GM23338 (cell line): ENCODE results near the gene DRAM2. TPM values are rescaled to one million over a fixed set of nuclear protein-coding genes. Genes with fewer than 3 reads are reported as not detected.
"Not testable (repeated sequence)": the region's sequence is repeated elsewhere in the genome, so short reads cannot be mapped to it uniquely, and the experiment has no call there.

Experiments used
- ATAC-seq: fragments of 200-7000 bp; cut with Tn5 transposase; 3 replicates; pipeline ENCODE4 v1.9.1; 2020
- DNase-seq: peaks from one replicate; pipeline ENCODE4 v3.0.0-alpha.2; 2015; ENCODE audit warnings: low spot score
- H2AFZ ChIP-seq: fragments of 200-600 bp; sonication (generic); 2 replicates; pipeline ENCODE4 v1.8.0; 2016; ENCODE audit warnings: antibody characterized with exemption, mild to moderate bottlenecking, moderate library complexity
- H3F3A ChIP-seq: fragments of 200-600 bp; sonication (generic); replicated peaks from 2 replicates; pipeline ENCODE4 v1.8.0; 2017; ENCODE audit warnings: antibody characterized with exemption, mixed run types, low read depth
- H3K27ac ChIP-seq: fragments of 200-600 bp; sonication (generic); 2 replicates; pipeline ENCODE4 v1.6.1; 2016; ENCODE audit warnings: low read depth
- H3K27me3 ChIP-seq: fragments of 200-600 bp; sonication (generic); 2 replicates; pipeline ENCODE4 v1.8.0; 2016; ENCODE audit warnings: mild to moderate bottlenecking, mixed run types, moderate library complexity; ENCODE audit not compliant: insufficient read depth
- H3K36me3 ChIP-seq: fragments of 200-600 bp; sonication (generic); 2 replicates; pipeline ENCODE4 v1.8.0; 2016; ENCODE audit warnings: mild to moderate bottlenecking; ENCODE audit not compliant: insufficient read depth
- H3K4me1 ChIP-seq: fragments of 200-600 bp; sonication (generic); 2 replicates; pipeline ENCODE4 v1.8.0; 2016; ENCODE audit warnings: mild to moderate bottlenecking, moderate library complexity; ENCODE audit not compliant: insufficient read depth
- H3K4me2 ChIP-seq: fragments of 200-600 bp; sonication (generic); 2 replicates; pipeline ENCODE4 v1.7.1; 2017; ENCODE audit warnings: mixed run types
- H3K4me3 ChIP-seq: fragments of 200-600 bp; sonication (generic); 2 replicates; pipeline ENCODE4 v1.6.1; 2016; ENCODE audit warnings: mixed run types
- H3K79me2 ChIP-seq: fragments of 200-600 bp; sonication (generic); replicated peaks from 2 replicates; pipeline ENCODE4 v1.8.0; 2017; ENCODE audit warnings: mild to moderate bottlenecking; ENCODE audit not compliant: insufficient read depth
- H3K9me2 ChIP-seq: fragments of 200-600 bp; sonication (generic); 2 replicates; pipeline ENCODE4 v1.8.0; 2017; ENCODE audit not compliant: insufficient read depth
- H4K20me1 ChIP-seq: fragments of 200-600 bp; sonication (generic); replicated peaks from 2 replicates; pipeline ENCODE4 v1.8.0; 2017; ENCODE audit warnings: mild to moderate bottlenecking; ENCODE audit not compliant: insufficient read depth
- H3K27ac Mint-ChIP-seq: 2 replicates; pipeline ENCODE4 v1.8.0; 2020; ENCODE audit warnings: inconsistent platforms, mild to moderate bottlenecking, moderate library complexity, mixed read lengths
- H3K27me3 Mint-ChIP-seq: 3 replicates; pipeline ENCODE4 v1.8.0; 2022; ENCODE audit warnings: low read depth, mild to moderate bottlenecking, moderate library complexity, mixed read lengths, inconsistent platforms; ENCODE audit not compliant: insufficient read depth, poor library complexity
- H3K36me3 Mint-ChIP-seq: 3 replicates; pipeline ENCODE4 v1.8.0; 2021; ENCODE audit warnings: low read depth, mild to moderate bottlenecking, inconsistent platforms, moderate library complexity, mixed read lengths
- H3K4me1 Mint-ChIP-seq: 3 replicates; pipeline ENCODE4 v1.8.0; 2020; ENCODE audit warnings: mild to moderate bottlenecking, inconsistent platforms, mixed read lengths
- H3K4me3 Mint-ChIP-seq: 3 replicates; pipeline ENCODE4 v1.8.0; 2021; ENCODE audit warnings: moderate library complexity, mild to moderate bottlenecking, inconsistent platforms, mixed read lengths
- H3K9me3 Mint-ChIP-seq: 3 replicates; pipeline ENCODE4 v1.8.0; 2020; ENCODE audit warnings: moderate library complexity, mild to moderate bottlenecking, inconsistent platforms, mixed read lengths
- ETS1 ChIP-seq: IDR thresholded peaks from 2 replicates; pipeline ENCODE4 v1.6.1; 2016; ENCODE audit warnings: antibody characterized with exemption
- EZH2 ChIP-seq: fragments of 200-600 bp; sonication (generic); IDR thresholded peaks from one replicate; pipeline ENCODE4 v1.8.0; 2017; ENCODE audit warnings: antibody characterized with exemption, mild to moderate bottlenecking, low read depth; ENCODE audit not compliant: unreplicated experiment
- STAT1 ChIP-seq: IDR thresholded peaks from one replicate; pipeline ENCODE4 v1.6.1; 2016; ENCODE audit warnings: antibody characterized with exemption; ENCODE audit not compliant: unreplicated experiment
- ZNF462 ChIP-seq: fragments of 250-450 bp; sonication (Bioruptor Pico); IDR thresholded peaks from 2 replicates; pipeline ENCODE4 v1.5.0; 2020; ENCODE audit warnings: mild to moderate bottlenecking, moderate library complexity
- polyA plus RNA-seq: library from polyadenylated mRNA; unstranded; fragments of >200 nt; fragmentation: Nextera tagmentation; extraction: Ambion mirVana; gene quantifications from 2 replicates; pipeline ENCODE4 v1.2.1, GENCODE V29; 2016
- total RNA-seq: library from RNA; depleted of rRNA; stranded (reverse); fragments of >200 nt; shearing (Covaris generic); gene quantifications from 2 replicates; pipeline ENCODE4 v1.2.3, GENCODE V29; 2014

The DRAM2 gene
- total and polyA plus RNA-seq, 2 experiments from 2014 or later: 22.9 to 45.9 TPM

DNA sequence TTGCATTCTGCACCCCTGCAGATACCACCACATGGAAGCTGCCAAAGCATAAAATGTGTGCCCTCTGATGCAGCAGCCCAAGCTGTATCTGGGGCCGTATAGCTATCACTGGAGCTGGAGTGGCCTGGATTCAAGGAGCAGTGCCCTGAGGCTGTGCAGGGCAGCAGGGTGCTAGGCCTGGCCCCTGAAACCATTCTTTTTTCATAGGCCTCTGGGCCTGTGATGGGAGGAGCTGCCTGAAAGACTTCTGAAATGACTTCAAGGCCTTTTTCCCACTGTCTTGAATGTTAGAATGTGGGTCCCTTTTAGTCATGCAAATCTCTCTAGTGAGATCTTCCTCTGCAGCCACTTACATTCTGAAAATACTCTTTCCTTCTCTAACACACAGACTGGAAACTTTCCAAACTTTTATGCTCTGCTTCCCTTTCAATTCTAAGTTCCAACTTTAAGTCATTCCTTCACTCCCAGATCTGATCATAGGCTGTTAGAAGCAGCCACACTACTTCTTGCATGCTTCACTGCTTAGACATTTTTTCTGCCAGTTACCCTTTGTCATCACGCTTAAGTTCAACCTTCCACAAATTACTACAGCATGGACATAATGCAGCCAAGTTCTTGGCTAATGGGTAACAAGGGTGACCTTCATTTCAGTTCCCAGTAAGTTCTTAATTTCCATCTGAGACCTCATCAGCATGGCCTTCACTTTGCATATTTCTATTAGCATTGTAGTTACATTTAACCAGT, 42.4 kb downstream of the DRAM2 start (continued):
- TF ChIP-seq ZNF462 (no peak), ETS1 (no peak), STAT1 (no peak), EZH2 (no peak)

DNA sequence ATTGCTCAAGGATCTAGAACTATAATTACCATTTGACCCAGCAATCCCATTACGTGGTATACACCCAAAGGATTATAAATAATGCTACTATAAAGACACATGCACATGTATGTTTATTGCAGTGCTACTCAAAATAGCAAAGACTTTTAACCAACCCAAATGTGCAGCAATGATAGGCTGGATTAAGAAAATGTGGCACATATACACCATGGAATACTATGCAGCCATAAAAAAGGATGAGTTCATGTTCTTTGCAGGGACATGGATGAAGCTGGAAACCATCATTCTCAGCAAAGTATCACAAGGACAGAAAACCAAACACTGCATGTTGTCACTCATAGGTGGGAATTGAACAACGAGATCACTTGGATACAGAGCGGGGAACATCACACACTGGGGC, 44.5 kb downstream of the DRAM2 start:
- not testable (repeated sequence) for H3K4me1 ChIP-seq, H3K4me3 ChIP-seq, DNase-seq, H3K4me3 Mint-ChIP-seq, H3K27ac ChIP-seq, H3K27ac Mint-ChIP-seq, H3K9me2 ChIP-seq, H3K79me2 ChIP-seq, H3K4me1 Mint-ChIP-seq, H3F3A ChIP-seq, H3K27me3 Mint-ChIP-seq, H4K20me1 ChIP-seq, H3K36me3 ChIP-seq, H2AFZ ChIP-seq, H3K27me3 ChIP-seq, H3K4me2 ChIP-seq, ATAC-seq
- Mint-ChIP-seq H3K9me3 (peaks cover 83% of the 10 kb centered on the region), H3K36me3 (peaks cover 23% of the 10 kb centered on the region)
